ENCODE data around the gene ZBTB16.

DNA sequence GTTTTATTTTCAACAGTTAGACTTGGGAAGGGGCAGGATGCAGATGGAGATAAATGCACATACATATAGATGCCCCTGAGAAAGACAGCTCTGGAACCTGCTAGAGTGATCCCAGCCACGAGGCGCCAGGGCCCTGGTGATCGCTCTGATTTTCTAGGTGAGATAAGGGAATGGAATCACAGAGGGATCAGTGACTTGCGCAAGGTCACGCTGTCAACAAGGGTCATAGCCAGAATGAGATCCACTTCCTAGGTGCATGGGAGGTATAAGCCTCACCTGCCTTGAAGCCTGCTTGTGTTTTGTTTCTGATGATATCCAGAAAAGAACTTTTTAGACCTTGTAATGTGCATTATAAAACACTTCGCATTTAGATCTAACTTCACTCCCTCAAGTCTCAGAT lies 47.5 kb downstream of the ZBTB16 start:
- TF ChIP-seq, protein P1, sequence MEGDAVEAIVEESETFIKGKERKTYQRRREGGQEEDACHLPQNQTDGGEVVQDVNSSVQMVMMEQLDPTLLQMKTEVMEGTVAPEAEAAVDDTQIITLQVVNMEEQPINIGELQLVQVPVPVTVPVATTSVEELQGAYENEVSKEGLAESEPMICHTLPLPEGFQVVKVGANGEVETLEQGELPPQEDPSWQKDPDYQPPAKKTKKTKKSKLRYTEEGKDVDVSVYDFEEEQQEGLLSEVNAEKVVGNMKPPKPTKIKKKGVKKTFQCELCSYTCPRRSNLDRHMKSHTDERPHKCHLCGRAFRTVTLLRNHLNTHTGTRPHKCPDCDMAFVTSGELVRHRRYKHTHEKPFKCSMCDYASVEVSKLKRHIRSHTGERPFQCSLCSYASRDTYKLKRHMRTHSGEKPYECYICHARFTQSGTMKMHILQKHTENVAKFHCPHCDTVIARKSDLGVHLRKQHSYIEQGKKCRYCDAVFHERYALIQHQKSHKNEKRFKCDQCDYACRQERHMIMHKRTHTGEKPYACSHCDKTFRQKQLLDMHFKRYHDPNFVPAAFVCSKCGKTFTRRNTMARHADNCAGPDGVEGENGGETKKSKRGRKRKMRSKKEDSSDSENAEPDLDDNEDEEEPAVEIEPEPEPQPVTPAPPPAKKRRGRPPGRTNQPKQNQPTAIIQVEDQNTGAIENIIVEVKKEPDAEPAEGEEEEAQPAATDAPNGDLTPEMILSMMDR (IDR thresholded peaks at IDR 0.05; ENCODE audit: extremely low read depth in 1 of 2, insufficient read depth in 1 of 2, low read depth in 1 of 2, low read length in 2 of 2), result no peak
- TF ChIP-seq POLR2AphosphoS5 (IDR thresholded peaks at IDR 0.05; ENCODE audit: insufficient read depth, low read depth, low read length), result no peak

Data from endothelial cell of umbilical vein (primary cell).